Mesodermal cell (in vitro differentiated cells): Measurements from ENCODE around the gene AKAP12.
A peak's percentile ranks its signal among the peaks of the same experiment; 100 is the strongest.
"Not testable (repeated sequence)": the region's sequence is repeated elsewhere in the genome, so short reads cannot be mapped to it uniquely, and the experiment has no call there.

ENCODE experiments used
- H3K27ac ChIP-seq: 2 replicates; pipeline ENCODE4 v1.7.0; 2013; ENCODE audit warnings: mild to moderate bottlenecking, low read depth, low read length, moderate library complexity; ENCODE audit not compliant: severe bottlenecking
- H3K36me3 ChIP-seq: 2 replicates; pipeline ENCODE4 v1.7.1; 2013; ENCODE audit warnings: mild to moderate bottlenecking, low read length, moderate library complexity; ENCODE audit not compliant: control insufficient read depth, insufficient read depth
- H3K4me1 ChIP-seq: one replicate; pipeline ENCODE4 v1.7.1; 2013; ENCODE audit warnings: mild to moderate bottlenecking, low read length; ENCODE audit not compliant: insufficient read depth, control insufficient read depth, poor library complexity, severe bottlenecking
- H3K4me3 ChIP-seq: 2 replicates; pipeline ENCODE4 v1.7.0; 2013; ENCODE audit warnings: low read length, control low read depth, mild to moderate bottlenecking; ENCODE audit not compliant: insufficient read depth, poor library complexity, severe bottlenecking; ENCODE audit errors: extremely low read depth
- H3K9me3 ChIP-seq: 2 replicates; pipeline ENCODE4 v1.7.1; 2013; ENCODE audit warnings: mild to moderate bottlenecking, low read length, moderate library complexity; ENCODE audit not compliant: control insufficient read depth
- WGBS, 2 experiments: methylation state at CpG; one replicate each; pipeline ENCODE4 v1.1.5; 2013; ENCODE audit warnings: missing lambda C conversion rate in 2 of 2; ENCODE audit not compliant: insufficient coverage in 2 of 2; 5-methylcytosine and 5-hydroxymethylcytosine counted together

Gene AKAP12

DNA sequence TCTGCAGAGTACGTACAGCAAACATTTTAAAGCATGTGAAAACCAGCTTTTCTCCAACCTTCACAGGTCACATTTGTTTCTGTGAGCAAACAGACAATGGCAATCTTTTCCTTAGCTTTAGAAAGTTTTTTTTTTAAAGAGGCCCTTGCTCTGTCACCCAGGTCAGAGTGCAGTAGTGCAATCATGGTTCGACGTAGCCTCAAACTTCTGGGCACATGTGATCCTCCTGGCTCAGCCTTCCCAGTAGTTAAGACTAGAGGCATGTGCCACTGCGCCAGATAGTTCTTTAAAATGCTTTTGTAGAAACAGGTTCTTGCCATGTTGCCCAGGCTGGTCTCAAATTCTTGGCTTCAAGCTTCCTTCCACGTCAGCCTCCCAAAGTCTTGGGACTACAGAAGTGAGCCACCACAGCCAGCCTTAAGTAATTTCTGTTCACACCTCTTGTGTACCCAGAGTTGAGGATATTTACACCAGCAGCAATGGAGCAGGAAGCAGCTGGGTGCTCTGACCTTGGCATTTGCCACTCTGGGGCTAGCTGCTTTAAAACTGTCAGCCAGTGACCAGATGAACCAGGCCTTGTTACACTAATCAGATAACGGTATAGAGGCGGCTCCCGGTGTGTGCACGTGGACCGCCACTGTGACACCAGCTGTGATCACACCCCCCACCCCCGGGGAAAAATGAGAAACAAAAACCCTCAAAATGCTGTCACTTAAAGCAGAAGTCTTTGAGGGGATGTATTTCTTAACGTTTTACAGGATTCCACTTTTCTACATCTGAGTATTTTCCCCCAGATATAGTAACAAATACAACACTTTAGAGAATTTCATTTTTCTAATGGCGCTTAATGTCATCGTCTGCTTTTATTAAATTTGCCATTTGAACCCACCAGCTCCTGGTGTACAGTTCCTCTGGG is 71.3 kb downstream of the AKAP12 start:
- Histone ChIP-seq H3K27ac (no peak overlapping the region), H3K4me3 (no peak overlapping the region)
- 88 to 90% methylated on average over 10 to 12 of the region's 14 CpGs for WGBS, 2 experiments

GRCh38 chr6:151313066-151313491 is 73.3 kb downstream of the AKAP12 start:
- Histone ChIP-seq H3K9me3 (no peaks in the 10 kb centered on the region), H3K36me3 (peaks cover 93% of the 10 kb centered on the region), H3K4me1 (peaks cover 9% of the 10 kb centered on the region), H3K27ac (no peak overlapping the region), H3K4me3 (no peak overlapping the region)
- WGBS, 2 experiments: 100% methylated on average over 2 to 3 of the region's 5 CpGs

More for the DNA sequence above, 71.3 kb downstream of the AKAP12 start:
- Histone ChIP-seq H3K9me3 (no peaks in the 10 kb centered on the region), H3K36me3 (peaks cover 96% of the 10 kb centered on the region), H3K4me1 (no peaks in the 10 kb centered on the region)

DNA sequence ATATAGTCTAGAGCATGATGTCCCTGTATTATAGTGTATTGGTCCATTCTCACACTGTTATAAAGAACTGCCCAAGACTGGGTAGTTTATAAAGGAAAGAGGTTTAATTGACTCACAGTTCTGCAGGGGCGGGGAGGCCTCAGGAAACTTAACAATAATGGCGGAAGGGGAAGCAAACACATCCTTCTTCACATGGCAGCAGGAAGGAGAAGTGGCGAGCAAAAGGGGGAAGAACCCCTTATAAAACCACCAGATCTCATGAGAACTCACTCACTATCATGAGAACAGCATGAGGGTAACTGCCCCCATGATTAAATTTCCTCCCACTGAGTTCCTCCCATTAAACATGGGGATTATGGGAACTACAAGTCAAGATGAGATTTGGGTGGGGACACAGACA is 75.9 kb downstream of the AKAP12 start:
- not testable (repeated sequence) for H3K4me3 ChIP-seq, H3K4me1 ChIP-seq, H3K9me3 ChIP-seq, H3K27ac ChIP-seq
- H3K36me3 ChIP-seq: peaks cover 89% of the 10 kb centered on the region
- WGBS, 2 experiments: no CpG with 5 or more reads among the region's 3 CpGs

DNA sequence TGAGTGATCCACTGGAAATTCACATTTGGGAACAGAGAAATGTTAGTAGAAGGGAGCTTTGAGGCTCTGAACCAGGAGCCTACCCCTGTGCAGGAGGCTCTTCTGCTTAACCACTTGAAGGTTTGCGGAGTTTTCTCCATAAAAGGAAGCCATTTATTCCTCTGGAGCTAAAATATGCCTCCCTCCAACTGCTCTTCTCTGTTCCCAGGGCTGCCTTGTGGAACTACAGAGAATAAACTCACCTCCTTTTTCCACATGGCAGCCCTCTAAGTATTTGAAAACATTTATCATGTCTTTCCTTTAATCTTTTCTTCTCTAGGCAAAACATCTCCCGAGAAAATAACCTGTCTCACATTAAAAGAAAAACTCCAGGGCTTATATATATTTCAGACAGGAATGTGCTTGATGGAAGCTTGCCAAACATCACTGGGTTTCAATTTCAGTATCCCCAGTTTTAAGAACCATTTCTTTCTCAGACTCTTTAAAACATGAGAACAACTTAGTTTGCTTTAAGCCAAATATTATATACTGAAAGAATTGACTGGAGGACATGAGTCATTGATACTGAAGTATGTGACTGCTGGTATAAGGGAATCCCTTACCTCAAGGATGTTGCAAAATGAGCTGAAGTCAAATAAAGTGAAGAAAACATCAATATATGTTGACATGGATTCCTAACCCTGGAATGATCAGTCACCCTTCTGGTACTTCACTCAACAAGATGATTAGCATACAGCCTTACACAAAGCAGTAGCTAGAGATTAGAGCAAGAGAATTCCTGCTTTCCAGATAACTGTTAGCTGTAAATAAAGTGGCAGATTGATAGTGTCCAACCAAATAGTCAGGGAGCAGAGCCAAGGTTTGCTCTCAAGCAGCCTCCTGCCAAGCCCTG is 77.6 kb downstream of the AKAP12 start:
- peaks cover 9% of the 10 kb centered on the region for H3K4me1 ChIP-seq

GRCh38 chr6:151317995-151318365 is 78.2 kb downstream of the AKAP12 start:
- Histone ChIP-seq H3K4me3 (no peak overlapping the region), H3K36me3 (peaks cover 75% of the 10 kb centered on the region), H3K9me3 (no peaks in the 10 kb centered on the region), H3K4me1 (peaks cover 9% of the 10 kb centered on the region), H3K27ac (peak overlapping the region; percentile 75)
- WGBS, 2 experiments: 83 to 100% methylated on average over 2 to 3 of the region's 3 CpGs

More for the DNA sequence above, 77.6 kb downstream of the AKAP12 start:
- Histone ChIP-seq H3K9me3 (no peaks in the 10 kb centered on the region), H3K36me3 (peaks cover 79% of the 10 kb centered on the region), H3K4me3 (no peak overlapping the region), H3K27ac (peak overlapping the region; percentile 75)
- 100% methylated on average over 1 of the region's 2 CpGs for WGBS, 2 experiments

DNA sequence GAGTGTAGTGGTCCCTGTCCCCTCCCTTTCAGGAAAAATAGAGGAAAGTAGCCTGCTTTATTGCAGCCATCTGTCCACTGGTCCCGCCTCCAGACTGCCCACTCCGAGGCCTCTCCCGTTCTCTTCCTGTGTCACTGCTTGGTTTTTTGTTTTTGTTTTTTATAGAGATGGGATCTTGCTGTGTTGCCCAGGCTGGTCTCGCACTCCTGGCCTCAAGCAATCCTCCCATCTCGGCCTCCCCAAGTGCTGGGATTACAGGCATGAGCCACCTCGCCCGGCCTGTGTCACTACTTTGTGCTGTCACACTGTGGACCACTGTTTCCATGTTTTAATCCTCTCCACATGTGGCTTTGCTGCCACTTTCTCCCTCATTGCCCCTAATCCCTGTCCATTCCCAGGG is 80.4 kb downstream of the AKAP12 start:
- Histone ChIP-seq H3K4me3 (no peak overlapping the region), H3K27ac (no peak overlapping the region), H3K9me3 (no peaks in the 10 kb centered on the region), H3K36me3 (peaks cover 66% of the 10 kb centered on the region), H3K4me1 (peaks cover 25% of the 10 kb centered on the region)
- 88 to 100% methylated on average over 3 to 4 of the region's 7 CpGs for WGBS, 2 experiments

DNA sequence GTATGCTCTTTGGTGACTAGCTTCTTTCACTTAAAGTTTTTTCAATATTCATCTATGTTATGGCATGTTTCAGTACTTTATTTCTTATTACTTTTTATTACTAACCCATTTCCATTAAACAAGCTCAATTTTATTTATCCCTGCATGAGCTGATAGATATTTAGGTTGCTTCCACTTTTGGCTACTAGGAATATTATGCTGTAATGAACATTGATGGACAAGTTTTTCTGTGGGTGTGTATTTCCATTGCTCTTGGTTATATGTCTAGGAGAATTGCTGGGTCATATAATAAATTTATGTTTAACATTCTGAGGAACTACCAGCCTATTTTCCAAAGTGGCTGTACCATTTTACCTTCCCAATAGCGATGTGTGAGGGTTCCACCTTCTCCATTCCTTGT is 81.7 kb downstream of the AKAP12 start:
- Histone ChIP-seq H3K4me1 (peaks cover 32% of the 10 kb centered on the region), H3K9me3 (no peaks in the 10 kb centered on the region), H3K27ac (no peak overlapping the region), H3K36me3 (peaks cover 60% of the 10 kb centered on the region), H3K4me3 (no peak overlapping the region)
- 100% methylated on average over 1 of the region's 1 CpG; no CpG with 5 or more reads in 1 of the 2 experiments for WGBS, 2 experiments

DNA sequence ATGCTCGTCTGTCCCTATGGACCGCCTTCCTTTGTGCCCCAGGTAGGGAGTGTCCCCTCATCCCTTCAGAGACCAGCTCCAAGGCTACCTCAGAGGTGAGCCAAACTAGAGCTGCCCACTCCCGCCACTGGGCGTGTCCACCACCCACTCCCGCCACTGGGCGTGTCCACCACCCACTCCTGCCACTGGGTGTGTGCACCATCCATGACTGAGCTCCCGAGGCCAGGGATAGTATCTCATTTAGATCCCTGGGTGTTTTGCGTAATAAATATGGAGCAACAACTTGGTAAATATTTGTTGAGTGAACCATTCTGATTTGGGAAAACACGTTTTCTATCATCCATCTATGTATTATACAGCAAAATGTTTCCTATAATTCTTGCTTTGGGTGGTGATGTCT is 82.8 kb downstream of the AKAP12 start:
- Histone ChIP-seq H3K36me3 (peaks cover 61% of the 10 kb centered on the region), H3K4me1 (peaks cover 28% of the 10 kb centered on the region), H3K27ac (no peak overlapping the region), H3K9me3 (no peaks in the 10 kb centered on the region), H3K4me3 (no peak overlapping the region)
- WGBS, 2 experiments: 98 to 100% methylated on average over 6 of the region's 9 CpGs

DNA sequence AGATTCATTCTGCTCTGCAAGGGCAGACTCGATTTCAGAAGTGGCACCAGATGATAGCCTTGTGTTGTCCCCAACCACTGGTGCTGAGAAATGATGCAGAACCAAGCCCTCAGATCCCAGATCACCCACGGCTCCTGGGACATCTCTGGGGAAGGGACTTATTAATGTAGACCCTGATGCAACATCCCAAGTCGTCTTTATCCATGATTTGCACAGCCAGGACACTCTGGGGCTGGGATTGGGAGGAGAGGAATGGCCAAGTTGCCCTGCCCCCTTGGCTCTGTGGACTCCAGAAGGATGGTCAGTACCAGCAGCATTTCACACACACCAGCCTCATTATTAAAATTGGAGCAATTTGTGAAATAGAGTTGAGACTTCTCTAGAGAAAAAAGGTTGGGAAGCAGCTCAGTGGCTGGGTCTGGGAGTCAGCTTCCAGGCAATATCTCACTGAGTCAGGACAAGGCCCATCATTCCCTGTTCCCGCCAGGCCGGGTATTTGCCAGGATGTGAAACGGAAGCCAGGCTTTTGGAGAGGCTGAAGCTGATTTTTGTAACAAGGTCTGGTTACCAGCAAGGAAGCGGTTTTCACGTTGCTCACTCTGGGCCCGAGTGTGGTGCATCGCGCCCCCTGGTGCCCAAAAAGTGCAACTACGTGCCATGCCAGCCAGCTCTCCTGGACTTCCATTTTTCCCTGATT is 84.2 kb downstream of the AKAP12 start:
- Histone ChIP-seq H3K36me3 (peaks cover 52% of the 10 kb centered on the region), H3K4me1 (peaks cover 28% of the 10 kb centered on the region), H3K4me3 (no peak overlapping the region), H3K27ac (peak overlapping the region; percentile 73), H3K9me3 (no peaks in the 10 kb centered on the region)
- 16 to 29% methylated on average over 9 of the region's 12 CpGs for WGBS, 2 experiments

DNA sequence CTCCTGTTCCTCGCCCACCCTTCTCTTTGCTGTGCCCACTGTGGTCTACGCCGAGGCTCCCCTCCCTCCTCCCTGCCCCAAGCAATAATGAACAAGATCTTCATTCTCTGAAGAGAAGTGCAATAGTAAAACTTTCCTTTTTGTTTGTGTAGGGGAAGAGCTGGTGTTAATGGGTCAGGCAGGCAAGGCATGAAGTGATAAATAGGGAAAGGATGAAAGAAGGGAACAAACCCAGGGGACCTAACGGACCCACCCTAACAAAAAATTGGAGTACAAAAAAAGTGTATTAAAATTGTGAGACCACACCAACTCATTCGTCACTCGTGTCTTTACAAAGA is 84.7 kb downstream of the AKAP12 start:
- Histone ChIP-seq H3K27ac (no peak overlapping the region), H3K4me3 (no peak overlapping the region), H3K9me3 (no peaks in the 10 kb centered on the region), H3K36me3 (peaks cover 54% of the 10 kb centered on the region), H3K4me1 (peaks cover 28% of the 10 kb centered on the region)
- WGBS, 2 experiments: 100% methylated on average over 2 of the region's 6 CpGs
